HuH-7.5 (cell line): ENCODE results near the gene TBC1D2B.
"Not testable (repeated sequence)": the region's sequence is repeated elsewhere in the genome, so short reads cannot be mapped to it uniquely, and the experiment has no call there.

Source experiments
- DNase-seq: peaks from one replicate; pipeline ENCODE4 v3.0.0; 2011; ENCODE audit warnings: low spot score

Gene TBC1D2B

DNA sequence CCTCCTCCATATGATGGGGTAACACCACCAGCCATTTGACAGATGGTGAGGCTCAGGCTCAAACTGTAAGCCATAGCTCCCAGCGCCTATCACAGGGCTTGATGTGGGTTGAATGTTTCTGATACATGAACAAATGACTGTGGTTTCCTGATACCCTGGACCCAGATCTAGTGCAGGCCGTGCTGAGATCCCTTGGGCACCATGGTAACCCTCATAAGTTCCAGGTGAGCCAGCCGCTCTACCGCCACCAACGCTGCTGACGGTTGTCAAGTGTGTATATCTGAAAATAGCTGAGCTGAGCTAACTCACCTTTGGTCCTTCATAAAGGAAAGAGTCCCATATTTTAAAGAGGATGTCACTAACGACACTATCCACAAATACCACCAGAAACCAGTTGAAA lies 74.5 kb downstream of the TBC1D2B start:
- no peak for DNase-seq

DNA sequence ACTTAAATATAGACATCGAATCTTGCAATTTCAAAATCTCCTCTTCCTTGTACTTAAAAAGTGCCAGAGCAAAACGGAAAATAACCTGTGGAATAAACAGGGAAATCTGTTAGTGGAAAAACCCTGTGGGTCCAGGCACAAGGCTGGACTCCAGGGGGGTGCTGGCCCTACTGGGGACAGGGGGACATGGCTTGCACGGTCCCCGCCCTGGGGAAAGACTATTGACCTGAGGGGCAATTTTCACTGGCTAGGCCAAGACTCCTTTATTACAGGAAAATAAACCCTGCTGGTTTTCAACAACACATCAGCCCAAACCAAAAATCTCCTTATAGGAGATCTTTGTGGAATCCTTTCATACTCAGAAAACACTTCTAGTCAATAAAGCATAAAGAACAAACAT lies 75.9 kb downstream of the TBC1D2B start:
- no peak for DNase-seq

DNA sequence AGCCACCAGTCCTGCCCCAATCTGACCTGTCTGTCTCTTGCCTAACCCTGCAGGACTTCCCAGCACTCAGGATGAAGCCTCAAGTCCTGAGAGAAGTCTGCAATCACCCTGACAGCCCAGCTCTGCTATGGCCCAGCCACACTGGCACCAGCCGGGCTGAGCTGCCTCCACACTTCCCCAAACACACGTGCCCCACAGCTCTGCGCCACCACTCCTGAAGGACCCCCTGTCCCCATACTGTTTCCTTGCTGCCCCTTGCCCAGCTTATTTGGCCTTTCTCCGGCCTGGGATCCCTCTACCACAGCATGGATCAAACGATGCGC lies 76.6 kb downstream of the TBC1D2B start:
- no peak for DNase-seq

DNA sequence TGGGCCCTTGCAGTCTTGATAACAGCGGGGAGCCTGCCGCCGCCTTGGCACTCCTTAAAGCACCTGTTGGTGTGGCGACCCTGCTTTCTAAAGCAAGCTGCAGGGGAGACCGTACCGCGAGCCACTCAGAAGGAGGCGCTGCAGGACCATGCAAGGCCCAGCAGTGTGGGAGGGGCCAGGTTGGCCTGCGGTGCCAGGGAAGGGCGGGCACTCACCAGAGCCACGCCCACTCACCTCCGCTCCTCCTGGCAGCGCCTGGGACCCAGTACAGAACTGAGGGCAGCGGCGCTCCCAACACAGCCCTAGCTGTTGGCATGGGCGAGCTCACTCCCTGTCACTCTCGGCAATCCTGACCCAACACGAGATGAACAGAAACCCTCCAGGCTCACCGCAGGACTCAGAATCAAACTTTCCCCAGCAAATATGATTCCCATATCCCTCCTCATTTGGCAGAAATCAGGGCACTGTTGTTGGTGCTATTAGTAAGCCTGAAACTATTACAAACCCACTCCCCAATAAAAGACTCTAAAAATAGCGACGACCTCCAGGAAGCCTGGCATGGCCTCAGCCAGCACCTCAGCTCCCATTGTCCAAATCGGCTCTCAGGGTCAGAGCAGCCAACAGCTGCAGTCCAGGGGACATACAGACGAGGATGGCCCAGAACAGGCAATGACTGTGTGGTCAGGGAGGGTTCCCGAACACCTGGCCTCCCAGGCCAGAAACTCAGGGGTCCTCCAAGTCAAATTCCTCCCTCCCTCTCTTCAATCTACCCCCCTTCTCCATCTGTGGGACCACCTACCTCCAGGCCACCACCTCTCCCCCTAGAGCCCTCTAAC lies 77.2 kb downstream of the TBC1D2B start:
- DNase-seq: peak; percentile 77

DNA sequence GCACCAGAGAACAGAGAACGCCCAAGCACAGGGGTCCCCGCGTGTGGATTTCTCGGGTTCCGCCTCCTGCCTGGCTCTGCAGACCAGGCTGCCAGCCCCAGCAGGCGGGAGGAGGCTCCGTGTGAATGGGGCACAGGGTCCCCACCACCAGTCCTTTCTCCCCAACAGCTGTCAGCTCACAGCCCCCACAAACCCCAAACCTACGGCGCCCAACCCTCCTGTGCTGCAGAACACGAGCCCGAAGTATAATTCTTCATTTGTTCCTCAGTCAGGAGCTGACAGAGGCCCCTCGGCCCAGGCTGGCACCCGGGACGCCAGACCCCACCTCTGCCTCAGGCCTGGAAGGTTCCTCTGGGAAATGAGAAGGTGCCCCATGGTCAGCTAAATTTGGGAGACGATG lies 78.0 kb downstream of the TBC1D2B start:
- no peak for DNase-seq

DNA sequence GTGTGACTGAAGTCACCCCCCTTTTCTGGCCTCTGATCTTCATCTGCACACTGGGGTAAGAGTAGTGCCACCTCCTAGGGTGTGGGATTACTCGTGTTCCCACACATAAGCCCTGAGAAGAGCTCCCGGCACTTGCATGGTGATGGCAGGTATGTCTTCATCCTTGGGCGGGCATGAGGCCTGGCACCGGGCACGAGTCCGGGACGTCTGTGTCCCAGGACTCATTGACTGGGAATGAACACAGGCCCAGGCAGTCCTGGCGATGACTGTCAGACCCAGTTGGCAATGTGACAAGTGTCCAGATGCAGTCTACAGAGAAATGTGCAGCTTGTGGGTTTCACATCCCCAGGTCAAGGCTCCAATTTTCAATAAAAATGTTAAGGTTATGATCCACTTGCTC lies 78.9 kb downstream of the TBC1D2B start:
- no peak for DNase-seq

DNA sequence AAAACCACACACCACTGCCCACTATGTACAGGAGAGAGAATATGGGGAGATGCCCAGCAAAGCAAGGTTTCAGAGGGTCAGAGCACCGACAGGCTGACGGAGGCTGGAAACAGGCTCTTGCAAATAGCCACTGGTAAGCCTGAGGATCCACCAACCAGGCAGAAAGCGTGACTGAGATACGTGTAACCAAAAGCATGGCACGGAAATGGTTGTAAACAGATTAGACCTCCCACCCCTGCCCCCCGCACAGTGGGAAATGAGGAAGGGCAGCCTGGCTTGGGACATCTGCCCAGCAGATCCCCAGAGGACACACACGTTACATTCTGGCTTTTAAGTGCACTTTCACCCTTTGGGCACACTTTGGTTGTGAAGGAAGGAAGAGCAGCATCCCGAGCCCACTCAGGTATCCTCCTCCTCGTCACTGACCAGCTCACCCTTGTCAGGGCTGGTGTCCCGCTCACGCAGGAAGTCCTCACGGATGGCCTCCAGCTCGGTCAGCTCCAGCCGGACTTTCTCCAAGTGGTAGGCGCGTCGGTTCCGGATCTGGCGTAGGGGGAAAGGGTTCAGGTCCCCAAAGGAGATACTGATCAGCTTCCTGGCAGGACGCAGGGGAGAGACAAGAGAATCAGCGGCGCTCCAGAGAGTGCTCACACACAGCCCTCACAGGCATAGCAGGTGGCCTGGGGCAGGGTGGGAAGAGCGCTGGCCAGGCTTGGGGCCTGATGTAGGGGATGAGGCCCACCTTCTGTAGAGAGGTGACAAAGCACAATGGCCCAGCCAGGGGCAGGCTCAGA lies 79.6 kb downstream of the TBC1D2B start:
- not testable (repeated sequence) for DNase-seq

DNA sequence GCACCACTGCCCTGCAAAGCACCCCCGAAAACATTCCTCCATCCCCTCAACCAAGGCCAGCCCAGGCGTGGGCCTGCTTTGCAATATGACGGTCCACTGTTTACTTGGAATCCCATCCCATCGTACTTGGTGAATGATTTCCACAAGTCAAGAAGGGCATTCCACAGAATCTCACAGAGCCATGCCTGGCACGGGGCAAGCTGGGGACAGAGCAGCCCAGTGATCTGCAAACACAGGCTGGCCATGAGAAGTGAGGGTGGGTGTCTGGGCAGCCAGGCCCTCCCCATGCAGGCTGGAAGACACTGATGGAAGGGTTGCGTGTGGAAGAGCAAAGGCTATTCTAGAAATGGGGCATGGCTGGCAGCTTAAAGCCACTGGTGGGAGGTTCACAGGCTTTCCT lies 80.3 kb downstream of the TBC1D2B start:
- DNase-seq: not testable (repeated sequence)

DNA sequence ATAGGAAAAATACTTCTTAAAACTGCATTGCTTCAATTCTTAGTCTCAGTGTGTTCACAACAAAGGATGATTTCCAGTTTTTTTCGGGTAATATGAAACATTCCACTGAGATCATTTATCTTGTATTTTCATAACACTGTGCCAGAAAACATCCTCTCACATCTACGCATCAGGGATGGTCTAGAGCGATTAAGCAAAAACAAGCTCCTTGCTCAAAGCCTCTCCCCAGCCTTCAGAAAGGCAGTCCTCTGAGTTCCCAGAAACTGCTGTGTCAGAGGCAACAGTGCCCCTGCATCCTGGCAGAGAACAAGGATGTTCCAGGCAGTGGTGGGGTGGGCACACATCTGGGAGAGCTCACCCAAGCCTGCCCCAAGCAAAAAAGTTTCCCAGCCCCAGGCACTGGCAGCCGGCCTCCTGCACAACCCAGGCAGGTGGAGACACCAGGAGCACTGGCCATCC lies 80.8 kb downstream of the TBC1D2B start:
- DNase-seq: not testable (repeated sequence)

DNA sequence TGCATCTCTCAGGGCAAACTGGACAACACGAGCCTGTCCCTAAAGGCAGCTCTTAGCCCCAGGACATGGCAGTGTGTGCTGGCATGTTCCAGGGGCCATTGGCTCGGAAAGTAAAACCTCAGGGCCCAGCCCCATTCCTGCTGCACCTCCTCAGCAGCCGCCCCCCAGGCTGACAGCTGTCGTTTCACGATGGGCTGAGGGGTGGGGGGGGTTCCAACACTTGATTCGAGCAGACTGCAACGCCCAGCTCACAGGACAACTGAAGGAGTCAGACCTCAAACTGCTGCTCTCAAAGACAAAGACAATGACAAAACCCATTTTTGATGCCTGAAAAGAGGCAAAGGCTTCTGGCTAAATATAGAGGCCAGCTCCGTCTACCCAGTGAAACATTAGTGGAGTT lies 81.3 kb downstream of the TBC1D2B start:
- DNase-seq: not testable (repeated sequence)

DNA sequence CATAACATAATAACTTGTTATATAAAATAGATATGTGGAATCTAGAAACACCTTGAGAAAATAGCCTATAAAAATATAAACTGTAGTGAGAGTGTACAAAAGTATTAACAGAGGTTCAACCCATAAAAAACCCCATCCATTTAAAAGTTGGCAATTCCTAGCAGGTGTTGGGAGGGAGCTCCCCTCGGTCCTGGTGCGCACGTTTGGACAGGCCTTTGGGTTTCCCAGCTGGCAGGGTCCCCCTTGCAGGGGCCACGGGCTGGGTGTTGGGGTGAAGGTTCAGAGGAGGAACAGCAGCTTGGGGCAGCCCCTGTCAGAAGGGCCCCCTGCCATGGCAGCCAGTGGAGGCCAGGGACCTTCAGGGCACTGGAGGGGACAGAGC lies 82.0 kb downstream of the TBC1D2B start:
- not testable (repeated sequence) for DNase-seq

DNA sequence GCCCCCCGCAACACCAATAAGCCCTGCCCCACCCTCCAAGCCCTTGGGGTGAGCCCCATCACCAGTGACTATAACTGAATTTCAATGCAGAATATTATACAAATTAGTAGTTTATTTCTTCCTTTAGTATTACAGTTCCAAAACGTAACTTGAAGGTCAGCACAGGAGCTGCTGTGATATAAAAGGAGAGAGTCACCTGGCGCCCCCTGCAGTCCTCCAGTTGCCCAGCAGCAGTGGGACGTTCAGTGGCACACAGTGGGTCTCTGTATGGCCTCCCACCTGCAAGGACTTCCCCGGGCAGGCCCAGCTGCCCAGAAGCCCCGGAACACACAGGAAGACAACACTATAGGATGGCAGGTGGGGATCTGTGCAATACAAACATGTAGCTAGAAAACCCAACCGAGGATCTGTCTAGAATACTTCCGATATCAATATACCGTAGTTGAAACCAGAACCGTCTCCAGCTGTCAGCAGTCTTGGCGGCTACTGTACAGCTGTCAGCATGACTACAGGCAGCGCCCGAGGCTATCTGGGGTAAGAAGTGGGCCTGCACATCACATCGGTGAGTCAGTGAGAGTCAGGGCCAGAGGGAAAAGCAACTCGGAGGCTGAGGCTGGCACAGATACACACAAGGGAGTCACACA lies 82.5 kb downstream of the TBC1D2B start:
- DNase-seq: not testable (repeated sequence)

DNA sequence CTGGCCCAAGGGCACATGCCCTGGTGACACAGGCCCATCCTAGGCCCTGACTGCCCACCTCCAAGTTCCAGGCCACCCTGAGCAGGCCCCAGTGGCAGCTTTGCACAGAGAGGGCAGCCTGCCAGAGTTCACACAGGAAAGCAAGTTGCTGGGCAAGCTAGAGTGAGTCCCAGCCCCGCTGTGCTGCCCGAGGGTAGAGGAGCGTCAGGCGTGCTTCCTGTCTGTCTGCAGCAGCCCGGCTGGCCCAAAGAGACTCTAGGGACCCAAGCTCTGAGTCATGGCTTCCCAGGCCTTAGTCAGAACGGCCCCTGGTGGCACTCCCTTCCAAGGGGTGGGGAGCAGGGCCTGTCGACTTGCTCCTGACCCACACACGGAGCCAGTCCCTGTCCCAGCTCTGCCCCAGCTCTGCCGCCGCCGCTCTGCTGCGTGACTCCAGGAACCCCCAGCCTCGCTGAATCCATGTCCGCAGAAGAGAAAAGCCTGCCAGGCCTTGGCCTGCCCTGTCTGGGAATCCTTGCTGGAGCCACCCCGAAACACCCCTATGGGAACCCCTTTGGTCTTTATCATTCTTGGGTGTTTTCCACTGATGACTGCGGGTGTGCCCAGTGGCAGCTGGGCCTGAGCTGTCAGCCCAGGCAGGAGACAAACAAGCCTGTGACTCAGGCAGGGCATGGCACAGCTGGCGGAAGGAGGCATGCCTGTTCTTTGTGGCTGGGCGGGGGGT lies 83.4 kb downstream of the TBC1D2B start:
- not testable (repeated sequence) for DNase-seq

DNA sequence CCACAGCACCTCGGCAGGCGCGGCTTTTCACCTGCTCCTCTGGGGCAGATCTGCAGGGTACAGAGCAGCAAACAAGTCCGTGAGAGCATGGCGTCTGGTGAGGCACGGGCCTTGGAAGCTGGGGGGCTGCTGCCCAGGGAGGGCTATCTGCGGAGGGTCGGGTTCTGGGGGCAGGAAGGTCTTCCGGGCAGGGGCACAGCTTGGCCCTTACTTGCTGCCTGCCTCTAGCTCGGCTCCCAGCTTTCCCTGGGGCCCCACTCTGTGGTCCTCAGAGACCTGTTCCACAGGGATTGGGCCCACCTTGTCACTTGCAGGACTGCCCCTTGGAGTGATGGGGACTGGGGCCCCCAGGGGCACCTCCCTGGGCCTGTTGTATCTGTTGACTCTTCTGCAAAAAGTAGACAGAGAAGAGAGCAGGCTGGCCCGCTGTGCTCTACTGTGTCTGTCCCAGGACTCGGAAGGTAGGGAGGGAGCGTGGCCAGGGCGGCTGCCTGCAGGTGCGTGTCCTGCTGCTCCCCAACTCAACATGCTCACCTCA lies 84.1 kb downstream of the TBC1D2B start:
- DNase-seq: no peak

DNA sequence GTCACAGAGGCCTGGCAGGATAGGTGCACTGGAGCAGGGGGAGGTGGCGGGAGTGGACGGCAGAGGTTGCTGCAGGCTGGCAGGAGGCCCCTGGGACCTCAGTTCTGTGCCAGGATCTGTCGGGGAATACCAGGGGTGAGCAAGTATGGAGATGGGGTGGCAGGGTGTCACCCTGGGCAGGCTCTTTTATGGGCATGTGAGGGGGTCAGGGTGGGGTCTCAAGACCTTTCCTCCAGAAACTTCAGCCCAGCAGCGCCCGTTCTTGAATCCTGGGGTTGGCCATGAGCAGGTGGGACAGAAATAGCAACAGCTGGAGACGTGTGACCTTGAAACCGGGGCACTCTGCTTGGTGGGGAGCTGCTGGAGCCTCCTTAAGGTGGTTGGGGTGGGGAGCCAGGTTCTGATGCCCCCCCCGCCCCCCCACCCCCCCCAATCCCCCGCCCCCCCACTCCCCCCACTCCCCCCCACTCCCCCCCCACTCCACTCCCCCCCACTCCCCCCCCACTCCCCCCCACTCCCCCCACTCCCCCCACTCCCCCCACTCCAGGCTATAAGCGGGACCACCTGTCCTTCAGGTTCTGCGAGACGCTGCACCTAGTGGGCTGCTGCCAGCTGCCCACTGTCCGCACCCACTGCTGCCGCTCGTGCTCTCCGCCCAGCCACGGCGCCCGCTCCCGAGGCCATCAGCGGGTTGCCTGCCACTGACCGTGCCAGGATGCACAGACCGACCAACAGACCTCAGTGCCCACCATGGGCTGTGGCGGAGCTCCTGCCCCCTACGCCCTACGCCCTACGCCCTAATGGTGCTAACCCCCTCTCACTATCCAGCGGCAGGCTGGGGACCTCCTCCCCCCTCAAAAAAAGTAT lies 84.9 kb downstream of the TBC1D2B start:
- DNase-seq: no peak

DNA sequence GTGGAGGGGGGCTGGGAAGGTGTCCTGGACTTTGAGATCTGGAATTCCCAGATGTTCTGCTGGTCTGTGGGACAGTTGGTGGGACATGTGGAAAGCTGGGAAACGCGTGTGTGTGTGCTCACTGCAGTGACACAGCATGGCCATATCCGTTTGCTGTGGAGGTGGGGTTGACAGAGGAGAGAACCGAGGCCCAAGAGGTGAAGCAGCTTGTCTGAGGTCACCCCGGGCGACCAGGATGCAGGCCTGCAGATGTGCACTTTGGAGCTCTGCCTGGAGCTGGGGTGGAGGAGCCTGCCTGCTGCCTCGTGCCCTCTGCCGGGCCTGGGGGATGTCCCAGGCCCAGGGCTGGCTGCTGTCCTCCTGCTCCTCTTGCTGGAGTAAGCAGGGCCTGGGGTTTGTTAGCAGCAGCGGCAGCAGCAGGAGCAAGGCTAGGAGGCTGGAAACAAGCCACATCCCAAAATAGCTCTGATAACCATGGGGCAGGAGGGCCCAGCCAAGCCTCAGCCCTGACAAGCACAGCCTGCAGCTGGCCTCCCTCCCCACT lies 85.8 kb downstream of the TBC1D2B start:
- DNase-seq: not testable (repeated sequence)

DNA sequence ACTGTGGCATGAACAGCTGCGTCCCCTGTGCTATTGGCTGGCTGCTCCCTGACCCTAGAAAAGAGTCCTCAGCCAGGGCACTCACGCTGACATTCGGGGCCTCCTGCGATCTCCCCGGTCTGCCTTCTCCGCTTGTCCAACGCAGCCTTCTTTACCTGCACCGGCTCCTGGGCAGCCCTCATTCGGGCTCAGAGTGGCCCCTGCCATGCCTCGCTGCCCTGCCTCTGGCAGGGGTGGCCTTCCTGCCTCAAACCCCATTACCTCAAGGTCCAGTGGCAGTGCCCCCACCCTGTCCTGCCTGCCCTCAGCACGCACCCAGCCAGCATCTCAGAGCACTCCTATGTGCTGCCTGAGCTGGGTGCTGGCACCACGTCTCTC lies 86.5 kb downstream of the TBC1D2B start:
- DNase-seq: no peak

DNA sequence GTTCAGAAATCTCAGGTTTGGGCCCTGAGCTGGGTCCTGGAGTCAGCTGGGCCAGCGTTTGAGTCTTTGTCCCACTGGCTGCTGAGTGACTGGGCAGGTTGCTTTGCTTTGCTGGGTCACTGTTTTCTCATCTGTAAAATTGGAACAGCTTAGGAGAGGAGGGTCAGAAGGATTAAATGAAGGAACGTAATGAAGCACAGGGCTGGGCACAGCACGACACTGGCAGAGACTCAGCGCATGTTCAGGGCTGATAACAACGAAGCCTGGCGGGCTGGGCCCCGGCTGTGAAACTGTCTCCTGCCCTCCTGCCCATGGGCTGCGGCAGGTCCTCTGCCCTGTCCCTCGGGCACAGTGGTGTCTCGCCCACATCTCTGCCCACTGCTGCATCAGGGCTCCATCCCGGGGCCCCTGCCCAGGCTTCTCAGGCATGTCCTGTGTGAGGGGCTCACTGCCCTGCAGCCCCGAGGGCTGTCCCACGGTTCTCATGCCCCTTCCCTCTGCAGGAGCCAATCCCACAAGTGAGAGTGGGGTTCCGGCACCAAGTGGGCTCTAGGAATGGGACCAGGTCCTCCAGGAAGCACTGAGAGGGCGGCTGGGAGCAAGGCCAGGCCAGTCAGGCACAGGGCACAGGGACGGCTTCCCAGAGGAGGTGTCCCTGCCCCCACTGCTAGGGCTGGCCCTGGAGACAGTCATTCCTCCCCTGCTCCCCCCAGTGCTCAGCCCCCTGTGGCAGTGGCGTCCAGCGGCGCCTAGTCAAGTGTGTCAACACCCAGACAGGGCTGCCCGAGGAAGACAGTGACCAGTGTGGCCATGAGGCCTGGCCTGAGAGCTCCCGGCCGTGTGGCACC lies 88.0 kb downstream of the TBC1D2B start:
- DNase-seq: no peak
